HFF-Myc (cell line): Measurements from ENCODE around the gene RAX.

Source experiments
- DNase-seq: peaks from one replicate; pipeline ENCODE4 v3.0.0-alpha.2; 2011; ENCODE audit warnings: low read depth; ENCODE audit errors: extremely low read depth
- H3K4me3 ChIP-seq: replicated peaks from 2 replicates; pipeline ENCODE4 v1.5.1; 2011; ENCODE audit warnings: low read depth, mild to moderate bottlenecking, control low read depth, low read length
- CTCF ChIP-seq: IDR thresholded peaks from 2 replicates; pipeline ENCODE4 v1.5.1; 2012; ENCODE audit warnings: mild to moderate bottlenecking, low read depth, low read length, control low read depth; ENCODE audit errors: missing control alignments

RAX gene

GRCh38 chr18:59220164-59220783, 53.0 kb downstream of the RAX start:
- TF ChIP-seq CTCF, result no peak
- no peak overlapping the region for H3K4me3 ChIP-seq
- DNase-seq, result no peak

DNA sequence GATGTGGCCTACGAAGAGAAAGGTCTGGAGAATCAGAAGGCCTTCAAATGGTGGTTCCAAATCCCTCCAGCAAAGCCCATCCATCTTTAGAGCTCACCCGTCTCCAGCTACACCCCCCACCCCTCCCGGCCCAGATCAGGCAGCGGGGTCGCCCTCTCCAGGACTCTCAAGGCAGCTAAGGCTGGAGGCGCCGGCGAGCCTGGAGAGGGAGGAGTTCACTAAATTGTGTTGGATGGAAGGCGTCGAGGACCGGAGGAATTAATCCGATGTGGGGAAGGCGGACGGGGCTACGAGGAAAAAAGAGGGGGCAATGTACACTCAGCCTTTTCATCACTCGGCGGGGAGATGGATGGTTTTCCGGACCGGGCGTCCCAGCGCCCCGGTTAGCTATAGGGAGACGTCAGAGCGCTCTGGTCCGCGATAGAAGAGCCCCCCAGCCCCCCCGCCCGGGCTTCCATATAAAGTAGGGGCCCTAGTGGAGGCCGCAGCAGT, 53.5 kb downstream of the RAX start, which contains the start of gene GRP:
Gene GRP (plus strand): TSS at position 487 of the 492 bp plus-strand sequence. CDS start 108 bp downstream, outside the sequence.
- no peak for DNase-seq

DNA sequence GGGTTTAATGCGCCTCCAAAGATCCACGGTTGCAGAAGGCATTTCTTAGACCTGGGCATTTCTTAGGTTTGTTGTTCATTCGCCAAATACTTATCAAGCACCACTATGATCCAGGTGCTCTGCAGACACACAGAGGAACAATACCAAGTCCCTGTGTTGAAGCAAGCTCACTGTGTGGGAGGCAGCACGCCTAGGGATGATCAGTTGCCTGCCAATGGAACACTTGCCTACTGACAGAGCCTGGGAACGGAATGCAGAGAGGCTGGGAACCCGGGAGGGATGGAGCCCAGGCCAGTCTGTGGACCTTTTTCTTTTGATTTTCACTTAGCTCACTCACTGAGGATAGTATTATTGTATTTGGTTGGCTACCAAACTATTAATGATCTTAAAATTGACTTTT, 55.2 kb downstream of the RAX start:
- DNase-seq, result no peak
- no peak for TF ChIP-seq CTCF
- no peak overlapping the region for H3K4me3 ChIP-seq

More for the DNA sequence above, 53.5 kb downstream of the RAX start, which contains the start of gene GRP:
- no peak within 1 kb of the TSS for H3K4me3 ChIP-seq
- no peak for TF ChIP-seq CTCF
